Measurements from ENCODE around the gene KLHDC4.
"Not testable (repeated sequence)": the region's sequence is repeated elsewhere in the genome, so short reads cannot be mapped to it uniquely, and the experiment has no call there.

Gene KLHDC4

GRCh38 chr16:87787451-87788091 lies 21.8 kb upstream of the KLHDC4 start:
- DNase-seq, result not testable (repeated sequence)

- DNase-seq, result no peak
Measured at GRCh38 chr16:87784812-87785211, 19.0 kb upstream of the KLHDC4 start.

DNA sequence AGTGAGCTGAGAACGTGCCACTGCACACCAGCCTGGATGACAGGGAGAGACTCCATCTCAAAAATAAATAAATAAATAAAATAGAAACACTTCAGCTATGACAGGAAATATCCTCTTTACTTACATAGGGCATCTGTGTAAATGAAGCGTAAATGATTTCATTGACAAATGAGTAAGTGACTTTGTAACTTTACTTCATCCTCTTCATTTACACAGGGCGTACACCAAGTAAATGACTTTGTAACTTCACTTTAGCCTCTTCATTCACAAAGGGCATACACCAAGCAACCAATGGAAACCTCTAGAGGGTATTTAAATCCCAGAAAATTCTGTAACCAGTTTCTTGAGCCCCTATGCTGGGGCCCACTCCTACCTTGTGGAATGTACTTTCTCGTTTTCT lies 16.2 kb upstream of the KLHDC4 start:
- no peak for DNase-seq

- peak; percentile 79 for DNase-seq
Measured at GRCh38 chr16:87780385-87780989, 14.7 kb upstream of the KLHDC4 start.

GRCh38 chr16:87778830-87779579 lies 13.2 kb upstream of the KLHDC4 start:
- DNase-seq, result peak; percentile 95

- DNase-seq, result no peak
Measured at GRCh38 chr16:87778476-87778829, 12.7 kb upstream of the KLHDC4 start.

- not testable (repeated sequence) for DNase-seq
Measured at GRCh38 chr16:87773836-87774235, 8.1 kb upstream of the KLHDC4 start.

- not testable (repeated sequence) for DNase-seq
Measured at GRCh38 chr16:87767456-87767855, 1.7 kb upstream of the KLHDC4 start.

DNA sequence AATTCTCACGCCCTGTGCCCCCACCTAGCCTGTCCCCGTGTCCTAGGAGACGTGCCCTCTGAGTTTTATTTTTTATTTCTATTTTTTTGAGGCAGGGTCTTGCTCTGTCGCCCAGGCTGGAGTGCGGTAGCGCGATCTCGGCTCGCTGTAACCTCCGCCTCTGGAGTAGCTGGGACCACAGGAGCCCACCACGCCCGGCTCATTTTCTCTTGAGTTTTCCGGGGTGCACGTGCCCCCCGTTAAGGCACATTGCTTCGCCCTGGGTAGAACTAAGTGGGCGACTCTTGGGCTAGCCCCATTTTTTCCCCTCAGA lies 655 bp upstream of the KLHDC4 start:
- DNase-seq, result no peak

DNA sequence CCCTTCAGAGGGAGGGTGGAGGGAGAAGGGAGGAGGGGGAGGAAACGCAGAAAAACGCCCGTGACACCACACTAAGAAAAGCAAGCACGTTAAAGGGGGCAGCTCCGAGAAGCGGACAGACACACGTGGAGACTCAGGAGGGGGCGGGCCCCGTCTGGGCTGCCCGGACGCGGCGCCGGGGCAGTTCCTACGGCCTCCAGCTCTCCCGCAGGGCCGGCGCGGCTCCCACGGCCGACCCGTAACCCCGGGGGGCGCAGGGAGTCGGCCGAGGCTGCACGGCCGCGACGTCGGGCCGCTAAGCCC lies 362 bp downstream of the KLHDC4 start:
- DNase-seq, result peak; percentile 51

DNA sequence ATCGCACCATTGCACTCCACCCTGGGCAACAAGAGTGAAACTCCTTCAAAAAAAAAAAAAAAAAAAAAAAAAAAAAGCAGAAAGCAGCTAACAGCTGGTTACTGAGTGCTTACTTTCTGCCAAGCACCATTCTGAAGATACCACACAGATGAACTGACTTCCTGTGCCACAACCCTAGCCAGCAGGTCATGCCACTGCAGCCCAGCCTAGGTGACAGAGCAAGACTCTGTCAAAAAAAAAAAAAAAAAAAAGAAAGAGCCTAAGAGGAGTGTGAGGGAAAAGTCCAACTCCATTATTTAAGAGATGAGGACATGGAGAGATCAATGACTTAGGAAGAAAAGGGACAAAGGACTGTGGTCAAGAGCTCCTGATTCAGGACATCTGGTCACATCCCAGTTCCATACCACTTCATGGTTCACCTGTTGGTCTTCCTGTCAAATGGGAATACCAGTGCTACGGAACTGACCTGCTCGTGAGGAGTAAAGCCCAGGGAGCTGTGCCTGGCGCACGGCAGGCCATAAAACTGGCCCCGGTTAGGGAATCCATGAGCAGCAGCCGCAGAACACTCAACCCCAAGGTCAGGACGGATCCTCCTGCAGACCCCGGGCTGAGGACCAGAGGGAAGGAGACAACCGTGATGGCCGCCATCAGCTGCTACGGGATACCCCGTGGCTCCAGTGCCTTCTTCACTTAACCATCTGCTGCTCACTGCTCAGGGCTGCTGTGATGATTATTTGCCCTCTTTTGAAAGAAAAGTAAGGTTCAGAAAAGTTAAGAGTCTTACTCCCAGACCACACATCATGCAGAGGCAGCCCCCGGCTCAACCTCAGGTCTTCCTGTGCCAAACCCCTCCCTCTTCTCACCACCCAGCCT lies 950 bp downstream of the KLHDC4 start:
- DNase-seq, result peak; percentile 7

GRCh38 chr16:87762620-87763019 lies 3.2 kb downstream of the KLHDC4 start:
- no peak for DNase-seq

DNA sequence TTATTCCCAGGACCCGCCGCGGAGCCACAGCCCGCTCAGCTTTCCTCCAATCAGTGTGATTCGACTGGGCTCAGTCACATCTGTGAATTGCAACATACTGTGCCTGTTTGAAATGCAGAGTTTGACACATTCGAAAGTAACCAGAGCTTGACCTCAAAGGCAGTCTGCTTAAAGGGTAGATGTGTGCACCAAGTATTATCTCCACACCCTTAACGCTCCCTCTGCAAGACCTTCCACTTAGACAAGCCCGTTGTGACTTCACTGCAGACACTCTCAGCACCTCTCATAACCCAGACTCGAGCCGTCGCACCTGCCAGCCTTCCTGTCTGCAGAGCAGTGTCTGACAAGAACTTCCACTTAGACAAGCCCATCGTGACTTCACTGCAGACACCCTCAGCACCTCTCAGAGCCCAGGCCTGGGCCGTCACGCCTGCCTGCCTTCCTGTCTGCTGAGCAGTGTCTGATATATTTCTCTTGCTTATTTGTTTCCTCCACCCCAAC lies 3.7 kb downstream of the KLHDC4 start:
- no peak for DNase-seq

DNA sequence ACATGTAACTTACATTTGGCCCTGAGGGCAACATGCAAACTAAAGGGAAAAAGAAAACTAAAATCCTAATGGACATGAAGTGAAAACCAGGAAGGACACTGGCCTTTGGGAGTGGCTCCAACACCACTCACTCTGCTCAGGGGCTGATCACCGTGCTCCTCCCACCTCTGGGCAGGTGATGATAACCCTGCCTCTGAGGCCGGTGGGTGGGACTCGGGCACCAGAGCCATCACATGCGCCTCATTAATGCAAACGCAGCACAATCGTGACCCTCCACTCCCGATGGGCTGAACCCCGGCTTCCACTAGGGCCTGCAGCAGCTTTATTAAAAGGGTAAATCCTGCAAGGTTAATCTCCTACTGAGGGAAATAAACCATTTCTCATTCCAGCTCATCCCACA lies 4.7 kb downstream of the KLHDC4 start:
- DNase-seq, result no peak

- no peak for DNase-seq
Measured at GRCh38 chr16:87757841-87758426, 7.9 kb downstream of the KLHDC4 start.

DNA sequence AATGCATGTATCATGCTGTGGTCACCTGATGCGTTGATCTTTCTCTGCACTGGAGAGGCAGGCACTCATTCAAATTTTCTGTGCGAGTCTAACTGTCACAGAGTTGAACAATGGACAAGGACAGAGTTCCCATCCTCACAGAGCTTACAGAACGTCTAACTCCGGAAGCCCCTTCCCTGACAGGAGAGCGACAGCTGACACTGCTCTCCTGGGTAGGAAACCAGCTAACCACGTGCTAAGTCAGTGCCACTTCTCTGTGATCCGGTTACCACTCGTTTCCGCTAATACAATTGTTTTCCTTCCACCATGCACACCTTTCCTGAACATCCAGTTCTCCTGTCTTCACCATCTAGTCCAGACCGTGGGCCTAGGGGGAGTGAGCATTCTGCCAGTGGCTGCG lies 11.3 kb downstream of the KLHDC4 start:
- DNase-seq, result no peak

DNA sequence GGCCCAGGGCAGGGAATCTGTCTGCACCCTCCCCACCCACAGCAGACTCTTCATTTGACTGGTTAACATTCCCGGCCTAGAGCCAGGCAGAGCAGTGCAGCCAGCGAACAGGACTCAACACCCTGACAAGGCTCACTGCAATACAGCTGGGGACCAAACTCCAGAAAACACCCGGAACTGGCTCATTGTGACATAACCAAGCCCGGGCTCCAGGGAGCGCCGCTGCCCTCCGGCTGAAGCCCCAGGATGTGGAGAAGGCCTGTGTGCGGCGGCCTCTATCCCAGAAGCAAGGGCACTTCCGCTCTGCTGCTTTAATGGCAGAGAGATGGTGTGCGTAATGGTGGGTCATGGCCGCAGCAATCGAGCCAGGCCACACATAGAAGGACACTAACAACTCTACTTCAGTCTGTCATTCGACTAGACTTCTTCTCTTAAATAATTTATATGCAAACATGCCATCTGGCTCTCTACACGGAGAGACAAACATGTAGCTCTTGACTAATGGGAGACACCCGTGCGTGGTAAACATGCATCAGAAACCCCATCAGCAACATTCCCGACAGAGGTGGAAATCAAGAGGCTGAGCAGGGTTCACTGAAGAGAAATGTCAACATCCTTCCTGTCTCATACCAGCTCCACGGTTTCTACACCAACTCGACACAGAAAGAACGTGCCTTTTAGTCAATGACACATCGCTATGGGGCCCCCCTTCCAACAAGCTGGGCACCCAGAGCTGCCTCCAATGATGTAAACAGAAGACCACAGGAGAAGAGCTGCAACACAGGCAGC lies 18.0 kb downstream of the KLHDC4 start:
- DNase-seq, result no peak

GRCh38 chr16:87746178-87746577 lies 19.6 kb downstream of the KLHDC4 start:
- no peak for DNase-seq

DNA sequence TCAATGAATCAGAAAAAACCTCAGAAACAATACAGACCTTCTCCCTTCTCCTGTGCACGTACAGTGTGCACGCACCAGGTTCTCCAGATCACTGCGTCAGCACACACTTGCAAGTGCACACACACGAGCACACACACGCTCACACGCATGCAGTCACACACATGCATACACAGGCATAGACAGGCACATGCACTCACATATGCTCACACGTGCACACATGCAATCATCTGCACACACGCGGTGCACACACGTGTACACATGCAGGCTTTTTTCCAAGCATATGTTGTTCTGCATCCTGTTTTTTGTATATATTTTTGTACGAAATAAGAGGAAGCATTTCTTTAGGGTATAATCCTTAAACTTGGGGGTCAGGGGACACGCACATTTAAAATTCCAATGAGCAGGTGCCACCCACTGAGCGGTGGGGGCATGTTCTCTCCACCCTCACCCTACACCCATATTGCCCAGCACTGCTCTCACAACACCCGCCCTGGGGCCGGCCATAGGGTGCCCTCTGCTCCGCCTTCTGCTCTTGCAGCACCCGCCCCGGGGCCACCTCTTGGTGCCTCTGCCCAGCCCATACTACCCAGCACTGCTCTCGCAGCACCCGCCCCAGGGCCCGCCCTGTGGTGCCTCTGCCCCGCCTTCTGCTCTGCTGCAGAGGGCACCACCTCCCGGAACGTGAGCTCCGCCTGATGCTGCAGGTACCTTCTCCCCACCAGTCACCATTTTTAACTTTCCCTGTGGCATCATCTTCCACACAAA lies 20.9 kb downstream of the KLHDC4 start:
- DNase-seq, result peak; percentile 53

DNA sequence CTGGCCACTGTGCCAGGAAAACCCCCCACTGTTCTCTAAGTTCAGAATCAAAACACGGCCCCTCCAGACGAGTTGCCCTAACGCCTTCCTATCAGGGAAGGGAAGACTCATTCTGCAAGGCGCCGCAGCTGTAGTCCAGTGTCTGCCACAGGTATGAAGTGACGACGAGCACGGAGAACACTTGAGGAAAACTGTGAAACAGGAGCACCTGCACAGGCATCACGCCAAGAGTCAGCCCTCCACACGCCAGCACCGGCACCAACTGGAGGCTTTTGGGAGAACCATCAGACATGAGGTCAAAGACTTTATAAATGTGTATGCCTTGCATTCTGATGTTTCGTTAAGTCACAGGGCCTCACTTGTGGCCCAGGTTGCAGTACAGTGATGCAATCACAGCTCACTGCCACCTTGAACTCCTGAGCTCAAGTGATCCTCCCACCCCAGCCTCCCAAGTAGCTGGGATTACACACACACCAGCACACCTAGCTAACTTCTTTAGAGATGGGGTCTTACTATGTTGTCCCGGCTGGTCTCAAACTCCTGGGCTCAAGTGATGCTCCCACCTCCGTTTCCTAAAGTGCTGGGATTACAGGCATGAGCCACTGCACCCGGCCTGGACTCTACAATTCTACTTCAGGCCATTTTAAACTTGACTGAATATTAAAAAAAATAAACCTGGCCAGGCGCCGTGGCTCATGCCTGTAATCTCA lies 22.9 kb downstream of the KLHDC4 start:
- DNase-seq, result no peak

Data from hematopoietic multipotent progenitor cell treated with erythropoietin and hydrocortisone succinate and interleukin-3 and kit ligand, for 6 days (in vitro differentiated cells).